ENCODE results near the gene CLEC19A. TPM values are rescaled to one million over a fixed set of nuclear protein-coding genes. Genes with fewer than 3 reads are reported as not detected.

CLEC19A gene
- total RNA-seq, 2 donors from 2014 or later = not detected

DNA sequence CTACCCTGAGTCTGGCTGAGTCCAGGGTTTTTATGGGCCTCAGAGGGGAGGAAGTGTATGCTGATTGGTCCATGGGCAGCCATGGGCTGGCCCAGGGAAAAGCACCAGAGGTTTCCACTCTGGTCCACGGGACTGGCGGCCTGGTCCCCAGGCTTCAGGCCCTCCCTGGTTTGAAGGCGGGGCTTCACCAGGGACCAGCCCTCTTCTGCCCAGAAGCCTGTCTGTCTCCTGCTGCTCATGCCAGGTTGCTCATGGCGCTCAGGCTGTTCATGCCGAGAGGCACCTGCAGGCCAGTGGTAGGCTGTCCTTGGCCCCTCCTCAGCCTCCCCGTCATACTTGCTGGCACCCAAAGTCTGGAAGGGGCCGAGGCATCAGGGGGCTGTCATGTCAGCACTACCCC is 45.0 kb upstream of the CLEC19A start:
- no peaks in the 10 kb centered on the region for H3K36me3 ChIP-seq
- no peak overlapping the region for H3K27ac ChIP-seq
- peaks cover 0 to 11% of the 10 kb centered on the region in 2 donors for H3K9me3 ChIP-seq
- no peaks in the 10 kb centered on the region for H3K4me1 ChIP-seq
- no peak for DNase-seq (ENCODE audit: low spot score)
- H3K4me3 ChIP-seq = no peak overlapping the region
- TF ChIP-seq, protein P1, sequence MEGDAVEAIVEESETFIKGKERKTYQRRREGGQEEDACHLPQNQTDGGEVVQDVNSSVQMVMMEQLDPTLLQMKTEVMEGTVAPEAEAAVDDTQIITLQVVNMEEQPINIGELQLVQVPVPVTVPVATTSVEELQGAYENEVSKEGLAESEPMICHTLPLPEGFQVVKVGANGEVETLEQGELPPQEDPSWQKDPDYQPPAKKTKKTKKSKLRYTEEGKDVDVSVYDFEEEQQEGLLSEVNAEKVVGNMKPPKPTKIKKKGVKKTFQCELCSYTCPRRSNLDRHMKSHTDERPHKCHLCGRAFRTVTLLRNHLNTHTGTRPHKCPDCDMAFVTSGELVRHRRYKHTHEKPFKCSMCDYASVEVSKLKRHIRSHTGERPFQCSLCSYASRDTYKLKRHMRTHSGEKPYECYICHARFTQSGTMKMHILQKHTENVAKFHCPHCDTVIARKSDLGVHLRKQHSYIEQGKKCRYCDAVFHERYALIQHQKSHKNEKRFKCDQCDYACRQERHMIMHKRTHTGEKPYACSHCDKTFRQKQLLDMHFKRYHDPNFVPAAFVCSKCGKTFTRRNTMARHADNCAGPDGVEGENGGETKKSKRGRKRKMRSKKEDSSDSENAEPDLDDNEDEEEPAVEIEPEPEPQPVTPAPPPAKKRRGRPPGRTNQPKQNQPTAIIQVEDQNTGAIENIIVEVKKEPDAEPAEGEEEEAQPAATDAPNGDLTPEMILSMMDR (IDR thresholded peaks at IDR 0.05) = no peak
- H3K27me3 ChIP-seq = no peaks in the 10 kb centered on the region

DNA sequence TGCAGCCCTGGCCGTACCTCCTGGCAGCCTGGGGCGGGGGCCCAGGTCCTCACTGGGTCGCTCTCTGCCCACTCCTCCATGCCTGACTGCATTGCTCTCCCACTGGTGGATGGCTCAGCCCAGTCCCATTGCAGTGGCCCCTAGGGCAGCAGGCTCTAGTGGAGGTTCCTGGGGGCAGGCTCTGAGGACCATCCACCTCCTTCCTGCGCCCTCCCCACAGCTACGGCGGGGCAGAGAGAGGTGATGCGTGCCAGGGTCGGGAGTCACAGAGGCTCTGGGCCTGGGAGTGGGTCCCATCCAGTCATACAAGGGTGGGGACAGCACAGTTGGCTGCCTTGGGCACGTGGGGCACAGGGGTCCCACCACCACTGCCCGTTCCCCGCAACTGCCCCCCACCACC is 44.0 kb upstream of the CLEC19A start:
- DNase-seq (ENCODE audit: low spot score) = no peak
- no peaks in the 10 kb centered on the region for H3K4me1 ChIP-seq
- H3K9me3 ChIP-seq = peaks cover 0 to under 1% of the 10 kb centered on the region in 2 donors
- H3K27me3 ChIP-seq = no peaks in the 10 kb centered on the region
- TF ChIP-seq, protein P1 (IDR thresholded peaks at IDR 0.05) = no peak
- no peak overlapping the region for H3K27ac ChIP-seq
- H3K36me3 ChIP-seq = no peaks in the 10 kb centered on the region
- H3K4me3 ChIP-seq = no peak overlapping the region

DNA sequence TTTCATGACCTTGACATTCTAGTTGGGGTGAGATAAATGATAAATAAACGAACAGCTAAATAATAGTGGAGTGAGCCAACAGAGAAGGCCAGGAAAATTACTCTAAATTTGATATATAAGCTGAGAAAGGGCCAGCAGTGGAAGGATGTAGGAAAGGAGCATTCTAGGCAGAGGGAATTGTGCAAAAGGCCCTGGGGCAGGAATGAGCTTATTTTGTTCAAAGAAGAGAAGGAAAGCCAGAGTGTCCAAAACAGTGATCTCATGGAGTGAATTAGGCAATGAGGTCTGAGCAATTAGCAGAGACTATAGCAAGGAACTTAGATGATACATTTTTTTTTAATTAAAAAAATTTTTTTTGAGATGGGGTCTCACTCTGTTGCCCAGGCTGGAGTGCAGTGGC is 43.3 kb upstream of the CLEC19A start:
- Histone ChIP-seq H3K27ac (no peak overlapping the region), H3K4me3 (no peak overlapping the region), H3K4me1 (no peaks in the 10 kb centered on the region), H3K9me3 (no peaks in the 10 kb centered on the region), H3K27me3 (no peaks in the 10 kb centered on the region), H3K36me3 (no peaks in the 10 kb centered on the region)
- DNase-seq (ENCODE audit: low spot score) = no peak
- TF ChIP-seq, protein P1 (IDR thresholded peaks at IDR 0.05) = no peak

DNA sequence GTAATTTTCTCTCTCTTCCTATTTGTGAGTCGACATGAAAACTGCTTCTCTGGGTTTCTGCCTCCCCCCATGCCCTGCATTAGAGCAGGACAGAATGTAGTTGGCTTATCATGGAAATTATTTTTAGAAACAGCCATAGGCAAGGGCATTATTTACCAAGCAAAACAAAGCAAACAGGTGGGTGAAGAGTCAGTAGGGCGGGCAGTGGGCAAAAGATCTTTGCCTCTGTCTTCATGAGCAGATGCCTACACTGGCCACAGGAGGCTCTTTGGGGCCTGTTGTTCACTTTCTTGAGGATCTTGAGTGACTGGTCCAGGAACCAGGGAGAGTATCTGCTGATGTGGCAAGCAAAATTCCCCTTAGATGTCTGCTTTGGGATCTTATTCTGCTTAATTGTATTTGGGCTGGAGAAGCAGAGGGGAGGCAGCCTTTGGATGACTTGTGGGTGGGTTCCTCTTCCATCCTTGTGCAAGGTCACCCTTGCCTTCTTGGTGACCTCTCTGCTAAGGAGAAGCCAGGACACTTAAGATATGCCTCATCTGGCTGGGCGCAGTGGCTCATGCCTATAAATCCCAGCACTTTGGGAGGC is 42.5 kb upstream of the CLEC19A start:
- H3K27ac ChIP-seq = no peak overlapping the region
- no peak for DNase-seq (ENCODE audit: low spot score)
- H3K36me3 ChIP-seq = no peaks in the 10 kb centered on the region
- TF ChIP-seq, protein P1 (IDR thresholded peaks at IDR 0.05) = no peak
- H3K9me3 ChIP-seq = no peaks in the 10 kb centered on the region
- no peak overlapping the region for H3K4me3 ChIP-seq
- no peaks in the 10 kb centered on the region for H3K27me3 ChIP-seq
- no peaks in the 10 kb centered on the region for H3K4me1 ChIP-seq

DNA sequence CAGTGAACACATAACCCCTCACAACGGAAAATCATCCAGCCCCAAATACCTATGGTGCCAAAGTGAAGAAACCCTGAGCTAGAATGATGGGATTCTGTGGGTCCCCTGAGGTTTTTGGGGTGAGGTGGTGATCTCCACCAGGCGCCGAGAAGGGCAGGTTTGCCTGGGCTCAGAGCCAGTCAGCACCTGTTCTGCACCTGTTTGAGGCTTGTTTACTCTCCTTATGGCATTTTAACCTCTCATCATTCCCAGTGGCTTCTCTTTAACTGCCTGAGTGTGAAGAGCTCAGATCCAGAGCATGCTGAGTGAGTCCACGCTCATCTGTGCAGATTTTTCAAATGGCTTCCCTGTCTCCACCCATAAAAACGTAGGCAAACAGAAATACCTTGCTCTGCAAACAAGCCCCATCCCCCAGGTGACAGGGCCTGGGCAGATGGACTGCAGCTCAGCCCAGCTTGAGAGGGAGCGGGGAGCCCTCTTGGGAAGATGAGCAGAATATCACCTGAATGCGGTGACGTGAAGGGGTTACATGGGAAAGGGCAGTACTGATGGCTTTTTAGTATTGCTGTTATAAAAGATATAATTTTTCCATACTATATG is 40.1 kb upstream of the CLEC19A start:
- Histone ChIP-seq H3K27ac (no peak overlapping the region), H3K27me3 (no peaks in the 10 kb centered on the region), H3K4me1 (no peaks in the 10 kb centered on the region), H3K36me3 (no peaks in the 10 kb centered on the region), H3K4me3 (no peak overlapping the region), H3K9me3 (no peaks in the 10 kb centered on the region)
- no peak for DNase-seq (ENCODE audit: low spot score)
- TF ChIP-seq, protein P1 (IDR thresholded peaks at IDR 0.05) = no peak

DNA sequence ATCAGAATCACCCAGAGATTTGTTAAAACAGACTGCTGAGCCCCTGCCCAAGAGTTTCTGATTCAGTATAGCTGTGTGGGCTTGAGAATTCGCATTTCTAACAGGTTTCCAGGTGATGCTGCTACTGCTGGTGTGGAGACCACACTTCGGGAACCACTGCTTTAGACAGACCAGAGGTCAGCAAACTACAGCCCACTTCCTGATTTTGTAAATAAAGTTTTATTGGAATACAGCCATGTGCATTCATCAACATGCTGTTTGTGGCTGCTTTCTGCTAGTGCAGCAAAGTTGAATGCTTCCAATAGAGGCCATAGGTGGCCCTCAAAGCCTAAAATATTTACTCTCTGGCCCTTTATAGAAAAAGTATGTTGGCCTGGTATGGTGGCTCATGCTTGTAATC is 32.6 kb upstream of the CLEC19A start:
- TF ChIP-seq, protein P1 (IDR thresholded peaks at IDR 0.05) = no peak
- H3K4me3 ChIP-seq = no peak overlapping the region
- no peaks in the 10 kb centered on the region for H3K27me3 ChIP-seq
- H3K27ac ChIP-seq = no peak overlapping the region
- DNase-seq (ENCODE audit: low spot score) = no peak
- no peaks in the 10 kb centered on the region for H3K4me1 ChIP-seq
- no peaks in the 10 kb centered on the region for H3K9me3 ChIP-seq
- no peaks in the 10 kb centered on the region for H3K36me3 ChIP-seq

All from right atrium auricular region (tissue), 2 donors.